B cell (primary cell): Measurements from ENCODE around the gene DPP4.

Source experiments
- EZH2 ChIP-seq: IDR thresholded peaks from 2 replicates; pipeline ENCODE4 v1.6.1; 2012; ENCODE audit warnings: borderline replicate concordance, low read depth, mild to moderate bottlenecking, moderate library complexity, low read length; ENCODE audit not compliant: insufficient read depth, poor library complexity, severe bottlenecking
- TF ChIP-seq, protein P1 (sequence below): fragments of 200-600 bp; IDR thresholded peaks from one replicate; pipeline ENCODE4 v1.8.0; 2022; ENCODE audit warnings: antibody characterized with exemption, mild to moderate bottlenecking

DNA sequence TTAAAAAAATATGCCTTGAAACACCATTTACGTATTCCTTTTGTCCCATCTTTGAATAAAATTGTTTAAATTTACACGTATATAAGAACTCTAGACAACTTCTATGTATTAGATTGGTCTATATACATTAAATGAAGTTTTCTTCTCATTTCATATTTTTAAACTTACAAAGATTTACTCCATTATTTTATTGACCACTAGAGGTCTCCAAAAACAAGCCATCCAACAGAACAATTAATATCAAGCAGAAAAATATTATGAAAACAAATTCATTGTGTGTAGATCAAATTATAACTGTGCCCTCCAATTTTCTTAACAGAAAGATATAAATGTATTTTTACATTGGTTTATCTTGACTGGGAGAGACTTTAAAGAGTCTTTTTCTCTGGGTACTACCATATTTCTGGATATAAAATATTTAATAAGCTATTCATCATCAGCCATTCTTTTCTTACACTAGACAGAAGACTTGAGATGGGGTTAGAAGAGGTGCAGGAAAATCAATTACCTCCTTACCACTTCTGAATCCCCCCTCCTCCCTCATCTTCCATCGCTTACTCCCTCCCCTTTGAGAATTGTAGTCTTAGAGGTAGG is 66.5 kb downstream of the DPP4 start:
- no peak for TF ChIP-seq EZH2
- TF ChIP-seq, protein P1, sequence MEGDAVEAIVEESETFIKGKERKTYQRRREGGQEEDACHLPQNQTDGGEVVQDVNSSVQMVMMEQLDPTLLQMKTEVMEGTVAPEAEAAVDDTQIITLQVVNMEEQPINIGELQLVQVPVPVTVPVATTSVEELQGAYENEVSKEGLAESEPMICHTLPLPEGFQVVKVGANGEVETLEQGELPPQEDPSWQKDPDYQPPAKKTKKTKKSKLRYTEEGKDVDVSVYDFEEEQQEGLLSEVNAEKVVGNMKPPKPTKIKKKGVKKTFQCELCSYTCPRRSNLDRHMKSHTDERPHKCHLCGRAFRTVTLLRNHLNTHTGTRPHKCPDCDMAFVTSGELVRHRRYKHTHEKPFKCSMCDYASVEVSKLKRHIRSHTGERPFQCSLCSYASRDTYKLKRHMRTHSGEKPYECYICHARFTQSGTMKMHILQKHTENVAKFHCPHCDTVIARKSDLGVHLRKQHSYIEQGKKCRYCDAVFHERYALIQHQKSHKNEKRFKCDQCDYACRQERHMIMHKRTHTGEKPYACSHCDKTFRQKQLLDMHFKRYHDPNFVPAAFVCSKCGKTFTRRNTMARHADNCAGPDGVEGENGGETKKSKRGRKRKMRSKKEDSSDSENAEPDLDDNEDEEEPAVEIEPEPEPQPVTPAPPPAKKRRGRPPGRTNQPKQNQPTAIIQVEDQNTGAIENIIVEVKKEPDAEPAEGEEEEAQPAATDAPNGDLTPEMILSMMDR, result peak; percentile 90
